Type B pancreatic cell (in vitro differentiated cells): Measurements from ENCODE around the gene FHOD3. TPM values are rescaled to one million over a fixed set of nuclear protein-coding genes. Genes with fewer than 3 reads are reported as not detected.
A peak's percentile ranks its signal among the peaks of the same experiment; 100 is the strongest.

ENCODE experiments used
- DNase-seq: peaks from one replicate; pipeline ENCODE4 v3.0.0; 2021; ENCODE audit warnings: mixed read lengths; ENCODE audit not compliant: unreplicated experiment; ENCODE audit errors: extremely low spot score
- H3K27ac Mint-ChIP-seq: 2 replicates; pipeline ENCODE4 v1.8.0; 2021; ENCODE audit warnings: mild to moderate bottlenecking, mixed read lengths
- H3K27me3 Mint-ChIP-seq: 2 replicates; pipeline ENCODE4 v1.8.0; 2021; ENCODE audit warnings: mixed read lengths
- H3K36me3 Mint-ChIP-seq: 2 replicates; pipeline ENCODE4 v1.8.0; 2021; ENCODE audit warnings: mixed read lengths
- H3K4me1 Mint-ChIP-seq: one replicate; pipeline ENCODE4 v1.8.0; 2021; ENCODE audit warnings: mixed read lengths; ENCODE audit not compliant: unreplicated experiment
- H3K4me3 Mint-ChIP-seq: 2 replicates; pipeline ENCODE4 v1.8.0; 2021; ENCODE audit warnings: mild to moderate bottlenecking, mixed read lengths
- H3K9me3 Mint-ChIP-seq: 2 replicates; pipeline ENCODE4 v1.8.0; 2021; ENCODE audit warnings: mixed read lengths
- CTCF ChIP-seq: fragments of 200-600 bp; sonication (generic); conservative IDR thresholded peaks from 2 replicates; pipeline ENCODE4 v1.5.0; 2021; ENCODE audit warnings: antibody characterized with exemption, mild to moderate bottlenecking
- total RNA-seq: library from RNA; stranded (reverse); gene quantifications from 2 replicates; pipeline ENCODE4 v1.2.1, GENCODE V29; 2021; ENCODE audit warnings: low replicate concordance

Gene FHOD3
- total RNA-seq, 1 donor from 2014 or later, result 5.3 TPM

- H3K4me1 Mint-ChIP-seq, result peaks cover 5% of the 10 kb centered on the region
- H3K9me3 Mint-ChIP-seq, result peaks cover 5% of the 10 kb centered on the region
- DNase-seq, result no peak
- peak overlapping the region; percentile 41 for H3K27ac Mint-ChIP-seq
- TF ChIP-seq CTCF, result no peak
- no peaks in the 10 kb centered on the region for H3K27me3 Mint-ChIP-seq
- H3K4me3 Mint-ChIP-seq, result no peak overlapping the region
- peaks cover 8% of the 10 kb centered on the region for H3K36me3 Mint-ChIP-seq
Measured at GRCh38 chr18:36734596-36734995, 437.1 kb downstream of the FHOD3 start.

- H3K27ac Mint-ChIP-seq, result no peak overlapping the region
- peaks cover 5% of the 10 kb centered on the region for H3K4me1 Mint-ChIP-seq
- no peak overlapping the region for H3K4me3 Mint-ChIP-seq
- H3K27me3 Mint-ChIP-seq, result no peaks in the 10 kb centered on the region
- no peak for DNase-seq
- H3K9me3 Mint-ChIP-seq, result peaks cover 5% of the 10 kb centered on the region
- TF ChIP-seq CTCF, result no peak
- peaks cover 8% of the 10 kb centered on the region for H3K36me3 Mint-ChIP-seq
Measured at GRCh38 chr18:36735130-36735529, 437.6 kb downstream of the FHOD3 start.

DNA sequence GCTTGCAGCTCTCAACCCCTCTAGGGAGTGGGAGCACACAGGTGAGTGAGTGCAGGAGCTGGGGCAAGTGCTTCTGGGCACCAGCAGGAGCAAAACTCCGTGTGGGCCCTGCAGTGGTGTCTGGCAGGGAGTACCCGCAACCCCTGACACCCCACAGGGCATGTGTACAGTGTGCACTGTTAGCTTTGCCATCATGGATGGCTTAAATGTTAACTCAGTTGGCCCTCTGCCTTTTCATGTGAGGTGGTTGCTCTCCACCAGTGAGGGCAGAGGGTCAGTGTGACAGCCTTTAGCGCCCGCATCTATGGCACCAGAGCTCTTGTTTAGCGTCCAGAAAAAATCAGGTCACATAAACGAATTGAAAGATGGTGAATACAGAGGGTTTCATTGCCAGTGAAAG is 438.6 kb downstream of the FHOD3 start:
- Mint-ChIP-seq H3K27me3 (no peaks in the 10 kb centered on the region), H3K27ac (no peak overlapping the region), H3K9me3 (peaks cover 5% of the 10 kb centered on the region), H3K4me1 (peaks cover 5% of the 10 kb centered on the region), H3K36me3 (peaks cover 8% of the 10 kb centered on the region), H3K4me3 (no peak overlapping the region)
- no peak for TF ChIP-seq CTCF
- no peak for DNase-seq

GRCh38 chr18:36737316-36737715 is 439.8 kb downstream of the FHOD3 start:
- peaks cover 5% of the 10 kb centered on the region for H3K4me1 Mint-ChIP-seq
- DNase-seq, result no peak
- H3K27ac Mint-ChIP-seq, result no peak overlapping the region
- H3K36me3 Mint-ChIP-seq, result peaks cover 7% of the 10 kb centered on the region
- H3K27me3 Mint-ChIP-seq, result no peaks in the 10 kb centered on the region
- no peak for TF ChIP-seq CTCF
- H3K4me3 Mint-ChIP-seq, result no peak overlapping the region
- peaks cover 5% of the 10 kb centered on the region for H3K9me3 Mint-ChIP-seq

GRCh38 chr18:36744261-36744876 is 446.9 kb downstream of the FHOD3 start:
- DNase-seq, result no peak
- Mint-ChIP-seq H3K9me3 (no peaks in the 10 kb centered on the region), H3K27me3 (no peaks in the 10 kb centered on the region), H3K4me1 (no peaks in the 10 kb centered on the region), H3K4me3 (no peak overlapping the region), H3K27ac (no peak overlapping the region), H3K36me3 (no peaks in the 10 kb centered on the region)
- no peak for TF ChIP-seq CTCF
